GM19452 (cell line): Measurements from ENCODE around the gene DMGDH.
"Not testable (repeated sequence)": the region's sequence is repeated elsewhere in the genome, so short reads cannot be mapped to it uniquely, and the experiment has no call there.

Experiments used
- ATAC-seq: cut with Tn5 transposase; IDR thresholded peaks from one replicate; pipeline ENCODE4 v1.9.1; 2021; ENCODE audit not compliant: unreplicated experiment

Gene DMGDH

DNA sequence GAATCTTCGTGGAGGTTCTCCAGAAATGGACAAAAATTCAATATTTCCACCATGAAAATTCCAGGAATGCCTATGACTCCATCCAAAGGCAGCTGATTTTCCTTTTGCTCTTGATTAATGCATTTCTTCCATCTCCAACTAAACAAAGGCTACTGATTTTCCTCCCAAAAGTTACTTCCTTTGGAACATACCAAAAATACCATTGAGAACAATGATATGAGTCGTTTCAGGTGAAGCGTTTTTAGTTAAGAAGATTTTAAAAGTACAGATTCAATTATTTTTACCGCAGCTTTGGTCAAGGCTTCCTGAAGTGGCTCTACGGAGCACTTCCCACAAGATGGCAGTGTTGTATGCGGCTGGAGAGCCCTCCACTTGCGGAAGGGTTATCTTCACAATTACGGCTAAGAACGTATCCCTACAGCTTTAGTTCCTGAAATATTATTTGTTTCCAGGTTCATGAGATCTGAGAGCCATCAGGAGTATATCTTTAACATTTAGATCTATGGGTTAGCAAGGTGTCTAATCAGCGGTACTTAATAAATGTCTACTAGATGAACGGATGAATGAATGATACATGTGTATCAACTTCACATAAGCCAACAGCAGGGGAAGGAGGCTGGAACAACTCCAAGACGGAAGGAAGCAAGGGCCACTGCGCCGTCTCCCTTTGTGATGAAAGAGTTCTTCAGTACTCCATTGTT lies 48.5 kb downstream of the DMGDH start:
- no peak for ATAC-seq

DNA sequence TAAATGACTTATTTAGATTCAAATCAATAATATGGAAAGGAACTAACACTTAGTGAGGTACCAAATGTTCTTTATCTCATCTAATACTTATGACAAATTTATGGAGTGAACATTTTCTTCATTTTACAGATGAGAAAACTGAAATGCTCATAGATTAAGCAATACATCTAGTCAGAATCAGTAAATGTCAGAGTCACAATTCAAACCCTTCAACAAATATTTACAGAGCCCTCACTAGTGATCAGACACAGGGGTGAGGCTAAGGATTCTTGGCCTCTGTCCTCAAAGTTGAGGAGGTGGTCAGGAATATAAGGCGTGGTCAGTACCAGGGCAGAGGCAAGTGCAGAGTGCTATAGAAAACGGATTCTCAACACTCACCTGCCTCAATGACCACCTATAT lies 54.8 kb downstream of the DMGDH start:
- no peak for ATAC-seq

DNA sequence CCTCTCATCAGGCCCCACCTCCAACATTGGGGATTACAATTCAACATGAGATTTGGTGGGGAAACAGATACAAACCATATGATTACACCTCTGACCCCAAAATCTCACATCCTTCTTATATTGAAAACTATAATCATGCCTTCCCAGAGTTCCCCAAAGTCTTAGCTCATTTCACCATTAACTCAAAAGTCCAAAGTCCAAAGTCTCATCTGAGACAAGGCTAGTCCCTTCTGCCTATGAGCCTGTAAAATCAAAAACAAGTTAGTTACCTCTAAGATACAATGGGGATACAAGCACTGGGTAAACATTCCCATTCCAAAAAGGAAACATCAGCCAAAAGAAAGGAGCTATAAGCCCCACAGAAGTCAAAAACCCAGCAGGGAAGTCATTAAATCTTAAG lies 57.6 kb downstream of the DMGDH start:
- ATAC-seq = no peak

DNA sequence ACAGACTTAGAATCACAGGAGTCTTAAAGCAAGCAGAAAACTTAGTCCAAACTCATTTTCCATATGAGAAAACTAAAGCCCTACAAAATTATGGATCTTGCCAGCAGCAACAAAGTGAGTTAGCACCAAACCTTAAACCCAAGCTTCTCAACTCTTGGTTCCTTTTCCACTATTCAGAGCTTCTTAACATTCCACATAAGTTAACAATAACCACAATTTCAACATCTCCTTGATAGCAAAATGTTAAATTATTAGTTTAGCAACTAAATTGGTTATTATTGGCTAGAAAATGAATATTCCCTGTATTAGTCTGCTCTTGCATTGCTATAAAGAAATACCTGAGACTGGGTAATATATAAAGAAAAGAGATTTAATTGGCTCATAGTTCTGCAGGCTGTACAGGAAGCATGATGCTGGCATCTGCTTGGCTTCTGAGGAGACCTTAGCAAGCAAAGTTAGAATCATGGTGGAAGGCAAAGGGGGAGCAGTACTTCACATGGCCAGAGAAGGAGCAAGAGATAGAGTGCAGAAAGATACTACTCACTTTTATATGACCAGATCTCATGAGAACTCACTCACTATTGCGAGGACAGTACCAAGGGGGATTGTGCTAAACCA lies 58.1 kb downstream of the DMGDH start:
- no peak for ATAC-seq

DNA sequence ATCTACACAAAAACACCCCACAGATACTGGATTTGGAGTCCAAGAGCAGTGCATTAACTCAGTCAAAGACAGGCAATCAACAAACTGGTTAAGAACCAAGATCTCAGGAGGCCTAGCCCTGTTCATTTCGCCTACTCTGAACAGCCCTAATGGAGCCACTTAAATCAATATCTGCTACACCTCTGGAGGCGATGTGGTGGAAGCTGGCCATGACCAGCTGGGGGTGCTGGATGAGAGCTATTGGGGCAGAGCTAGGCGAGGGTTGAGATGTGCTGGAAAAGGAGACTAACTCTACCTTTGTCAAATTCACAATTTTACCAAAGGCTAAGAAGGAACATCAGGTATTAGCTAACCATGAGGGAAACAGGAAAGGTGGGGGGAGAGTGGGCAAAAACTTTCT lies 61.1 kb downstream of the DMGDH start:
- ATAC-seq = no peak

DNA sequence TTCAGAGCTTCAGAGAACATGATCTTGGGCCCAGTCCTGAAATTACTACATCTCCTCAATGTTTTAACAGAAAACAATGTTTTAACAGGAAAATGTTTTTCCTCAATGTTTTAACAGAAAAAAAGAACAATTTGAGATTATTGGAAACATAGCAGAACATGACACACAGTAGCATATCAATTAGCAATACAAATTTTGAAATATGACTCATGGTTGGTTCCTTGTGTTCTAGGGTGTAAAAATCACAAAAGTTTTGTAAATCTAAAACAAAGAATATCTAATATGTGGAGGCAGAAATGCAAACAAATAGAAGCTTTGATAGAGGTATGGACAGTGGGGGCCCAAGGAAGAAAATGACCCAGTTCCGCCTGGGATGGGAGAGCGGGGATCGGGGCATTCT lies 61.6 kb downstream of the DMGDH start:
- no peak for ATAC-seq

DNA sequence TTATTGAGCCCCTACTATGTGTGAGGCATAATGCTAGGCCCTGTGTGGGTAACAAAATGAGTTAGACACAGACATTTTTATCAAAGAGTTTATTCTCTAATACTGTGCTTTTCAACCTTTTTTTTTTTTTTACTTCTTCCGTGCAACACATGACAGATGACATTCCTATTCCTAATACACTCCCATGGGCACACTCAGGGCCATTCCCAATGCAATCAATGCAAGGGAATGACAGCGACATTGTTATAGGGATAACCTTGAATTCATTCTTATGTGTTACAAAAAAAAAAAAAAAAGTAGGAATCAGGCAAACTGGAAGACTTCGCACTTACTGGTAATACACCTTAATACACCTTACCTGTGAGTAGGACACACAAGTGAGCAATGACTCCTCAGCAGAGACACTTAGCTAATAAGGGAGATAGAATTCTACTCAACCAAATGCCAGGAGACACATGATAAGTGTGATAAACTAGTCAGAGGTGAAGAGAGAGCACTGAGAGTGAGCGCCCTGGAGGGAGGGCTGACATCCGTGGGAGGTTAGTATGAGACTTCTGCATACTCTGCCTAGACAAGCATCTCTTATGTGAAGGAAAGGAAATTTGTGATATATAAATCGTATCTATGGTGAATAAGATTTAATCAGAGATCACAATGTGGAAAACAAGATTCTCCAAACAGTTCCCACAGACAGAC lies 63.4 kb downstream of the DMGDH start:
- ATAC-seq = no peak

DNA sequence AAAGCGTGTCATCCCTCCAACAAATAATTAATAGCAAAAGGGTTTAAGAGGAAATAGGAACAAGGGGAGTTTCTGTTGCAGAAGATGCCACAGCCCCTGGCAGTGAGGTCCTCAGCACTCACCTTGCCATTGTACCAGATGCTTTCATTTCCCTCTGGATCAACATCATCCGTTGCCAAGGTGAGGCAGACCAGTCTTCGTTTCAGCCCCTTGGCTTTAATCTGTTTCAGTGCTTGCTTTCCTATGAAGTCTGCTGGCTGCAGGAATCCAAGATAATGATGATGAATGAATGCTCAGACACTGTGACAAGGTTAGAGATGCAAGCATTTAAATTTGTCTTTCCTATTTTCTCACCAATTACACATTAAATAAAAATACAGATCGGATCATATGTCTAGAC lies 64.3 kb downstream of the DMGDH start:
- ATAC-seq = no peak

DNA sequence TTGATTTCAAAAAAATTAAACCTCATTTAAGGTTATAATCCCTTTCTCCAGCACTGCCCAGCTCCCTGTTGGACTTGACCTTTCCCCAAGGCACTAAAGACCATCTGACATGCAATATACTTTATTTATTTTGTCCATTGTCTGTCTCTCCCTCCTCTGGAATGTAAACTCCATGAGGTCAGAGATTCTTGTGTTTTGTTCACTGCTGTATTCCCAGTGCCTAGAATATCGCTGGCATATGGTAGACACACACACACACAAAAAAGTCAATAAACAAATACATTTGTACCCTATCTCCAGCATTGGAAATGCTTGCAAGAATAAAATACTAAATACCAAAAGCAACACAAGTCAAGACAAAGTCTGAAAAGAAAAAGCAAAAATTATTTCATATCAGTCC lies 67.1 kb downstream of the DMGDH start:
- no peak for ATAC-seq

DNA sequence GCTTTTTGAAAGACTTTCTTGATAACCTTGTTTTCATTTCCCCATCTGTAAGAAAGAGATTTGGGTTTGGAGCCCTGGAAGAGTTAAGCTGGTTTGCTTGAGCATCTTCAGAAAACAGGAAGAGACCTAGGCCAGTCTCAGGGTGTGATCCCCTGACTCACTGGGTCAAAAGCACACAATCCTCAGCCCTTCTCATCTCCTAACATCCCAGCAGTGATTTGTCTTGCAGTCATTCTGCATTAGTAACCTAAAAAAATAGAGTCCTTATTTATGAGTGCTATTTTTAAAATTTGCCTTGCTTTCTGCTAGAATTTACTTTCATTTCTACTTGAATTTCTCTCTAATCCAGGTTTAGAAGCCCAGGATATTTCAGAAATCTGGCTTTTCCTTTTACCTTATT lies 68.0 kb downstream of the DMGDH start:
- ATAC-seq = no peak

DNA sequence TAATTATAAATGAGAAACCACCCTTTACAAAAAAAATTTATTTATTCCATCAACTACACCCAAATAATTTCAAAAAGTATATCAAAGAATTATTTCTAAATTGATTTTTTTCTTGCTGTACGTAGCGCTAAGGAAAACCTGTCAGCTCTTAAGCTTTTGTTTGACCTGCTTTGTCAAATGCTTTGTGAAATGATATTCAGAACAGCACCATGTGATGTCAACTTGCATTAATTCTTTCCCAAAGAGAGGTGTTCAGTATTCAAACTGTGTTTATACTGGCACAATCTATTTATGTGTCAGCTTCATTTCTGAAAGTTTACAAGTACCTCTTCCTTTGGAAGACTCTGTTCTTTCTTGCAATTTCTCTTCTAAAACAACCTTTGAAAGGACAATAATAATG lies 72.4 kb downstream of the DMGDH start:
- ATAC-seq = no peak

DNA sequence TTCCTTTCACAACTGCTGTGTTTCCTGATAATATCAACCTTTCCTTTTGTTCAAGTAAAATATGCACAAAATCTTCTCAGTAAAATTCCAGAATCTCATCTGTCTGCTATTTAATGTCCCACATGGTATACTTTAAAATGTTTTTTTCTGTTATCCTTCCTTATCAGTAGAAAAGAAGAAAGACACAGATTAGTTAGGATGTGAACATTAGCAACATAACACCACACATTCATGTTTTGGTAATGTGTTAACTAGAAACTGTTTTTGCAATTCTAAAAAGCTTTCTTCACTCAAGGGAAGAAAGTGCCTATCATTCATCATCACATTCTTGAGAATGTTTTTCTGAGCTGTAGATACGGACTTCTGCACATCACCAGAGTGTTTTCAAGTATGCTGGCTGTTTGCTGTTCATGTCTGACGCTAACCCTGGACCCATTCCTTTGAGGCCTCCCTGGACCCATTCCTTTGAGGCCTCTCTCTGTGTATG lies 73.9 kb downstream of the DMGDH start:
- no peak for ATAC-seq

DNA sequence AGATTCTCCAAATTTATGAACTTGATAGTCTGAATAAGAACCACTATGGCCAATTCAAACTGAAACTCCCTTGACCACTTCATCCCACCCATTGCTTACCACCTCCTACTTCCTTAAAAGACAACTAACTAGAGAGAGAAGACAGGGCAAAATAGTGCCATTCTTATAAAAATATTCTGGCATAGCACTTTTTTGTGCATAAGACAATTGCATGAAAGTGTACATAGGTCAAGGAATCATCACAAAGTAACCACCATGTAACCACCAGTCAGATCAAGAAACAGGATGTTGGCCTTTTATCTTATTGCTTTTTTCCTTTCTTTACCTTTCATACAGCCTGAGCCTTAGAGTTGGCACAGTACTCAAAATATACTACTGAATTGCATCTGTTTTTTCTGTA lies 76.3 kb downstream of the DMGDH start:
- no peak for ATAC-seq

DNA sequence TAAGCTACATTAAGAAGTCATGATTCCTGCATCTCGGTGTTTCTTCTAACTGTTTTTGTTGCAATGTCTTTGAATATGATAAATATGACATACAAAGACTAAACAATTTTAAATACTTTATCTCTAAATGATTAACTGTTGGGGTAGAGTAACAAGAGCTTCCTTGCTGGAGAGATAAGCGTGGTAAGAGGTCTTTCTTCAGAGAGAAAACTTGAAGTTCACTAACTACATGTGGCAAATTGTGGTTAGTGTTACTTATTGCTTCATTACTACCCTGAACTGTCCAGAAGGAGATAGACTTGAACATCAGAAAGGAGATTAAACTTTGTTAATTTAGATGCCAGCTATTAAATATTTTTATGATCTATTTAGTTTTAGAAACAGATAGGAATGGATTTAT lies 77.3 kb downstream of the DMGDH start:
- no peak for ATAC-seq

DNA sequence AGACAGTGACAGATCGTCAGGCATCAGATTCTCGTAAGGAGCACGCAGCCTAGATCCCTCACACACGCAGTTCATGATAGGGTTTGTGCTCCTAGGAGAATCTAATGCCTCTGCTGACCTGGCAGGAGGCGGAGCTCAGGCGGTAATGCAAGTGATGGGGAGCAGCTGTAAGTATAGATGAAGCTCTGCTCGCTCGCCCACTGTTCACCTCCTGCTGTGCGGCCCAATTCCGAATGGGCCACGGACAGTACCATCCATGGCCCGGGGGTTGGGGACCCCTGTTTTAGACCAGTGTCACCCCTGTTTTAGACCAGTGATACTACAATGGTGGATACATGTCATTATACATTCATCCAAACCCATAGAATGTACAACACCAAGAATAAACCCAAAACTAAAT lies 80.4 kb downstream of the DMGDH start:
- ATAC-seq = no peak

DNA sequence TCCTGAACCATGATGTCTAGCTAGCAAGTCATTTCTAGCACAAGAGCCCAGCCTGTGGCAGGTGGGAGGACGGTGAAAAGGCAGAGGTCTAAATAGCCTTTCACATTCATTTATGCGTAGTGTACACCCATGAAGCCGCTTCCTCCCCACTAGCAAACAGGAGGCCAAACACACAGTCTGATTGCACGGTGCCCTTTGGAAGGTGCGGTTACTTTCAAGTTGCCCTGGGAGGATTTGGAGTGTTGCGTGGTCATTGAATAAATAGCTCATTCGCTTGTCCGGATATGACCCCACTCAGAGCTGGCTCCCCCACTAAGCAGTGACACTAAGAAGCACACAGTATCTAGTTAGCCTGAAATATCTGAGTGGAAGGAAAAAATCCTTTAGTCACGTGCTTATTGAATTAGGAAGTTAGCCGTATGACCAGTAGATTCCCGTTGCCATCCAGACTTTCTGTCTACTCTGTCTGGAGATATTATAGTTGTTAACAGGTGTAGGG lies 83.7 kb downstream of the DMGDH start:
- peak; percentile 51 for ATAC-seq

DNA sequence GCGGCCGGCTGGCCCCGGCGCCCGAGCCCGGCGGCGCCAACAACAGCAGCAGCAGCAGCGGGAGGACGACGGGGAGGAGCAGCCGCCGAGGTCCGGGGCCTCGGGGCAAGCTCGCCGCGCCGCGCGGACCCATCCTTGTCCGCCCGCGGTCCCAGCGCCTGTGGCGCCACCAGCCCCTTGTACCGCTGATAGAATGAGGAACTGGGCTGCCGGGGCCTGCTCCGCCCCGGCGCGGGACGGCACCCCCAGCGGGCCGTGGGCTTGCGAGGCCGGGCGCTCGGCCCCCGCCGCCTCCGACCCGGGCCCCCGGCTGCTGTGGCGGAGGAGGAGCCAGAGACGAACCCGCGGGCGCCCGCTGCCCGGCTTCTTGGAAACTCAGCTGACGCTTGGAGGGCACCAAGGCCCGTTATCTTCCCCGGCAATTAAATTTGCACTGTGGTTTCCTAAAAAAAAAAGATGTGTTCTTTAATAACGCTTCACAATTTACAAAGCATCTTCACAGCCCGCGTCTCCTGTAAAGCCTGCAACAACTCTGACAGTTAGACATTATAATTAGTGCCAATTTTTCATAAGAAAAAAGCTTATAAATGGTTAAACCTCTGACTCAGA lies 84.3 kb downstream of the DMGDH start, which contains the start of gene ARSB:
ARSB (minus strand) TSS at position 195 of the 609 bp plus-strand sequence; CDS start at position 133, 62 bp downstream.
- ATAC-seq = peak; percentile 44

DNA sequence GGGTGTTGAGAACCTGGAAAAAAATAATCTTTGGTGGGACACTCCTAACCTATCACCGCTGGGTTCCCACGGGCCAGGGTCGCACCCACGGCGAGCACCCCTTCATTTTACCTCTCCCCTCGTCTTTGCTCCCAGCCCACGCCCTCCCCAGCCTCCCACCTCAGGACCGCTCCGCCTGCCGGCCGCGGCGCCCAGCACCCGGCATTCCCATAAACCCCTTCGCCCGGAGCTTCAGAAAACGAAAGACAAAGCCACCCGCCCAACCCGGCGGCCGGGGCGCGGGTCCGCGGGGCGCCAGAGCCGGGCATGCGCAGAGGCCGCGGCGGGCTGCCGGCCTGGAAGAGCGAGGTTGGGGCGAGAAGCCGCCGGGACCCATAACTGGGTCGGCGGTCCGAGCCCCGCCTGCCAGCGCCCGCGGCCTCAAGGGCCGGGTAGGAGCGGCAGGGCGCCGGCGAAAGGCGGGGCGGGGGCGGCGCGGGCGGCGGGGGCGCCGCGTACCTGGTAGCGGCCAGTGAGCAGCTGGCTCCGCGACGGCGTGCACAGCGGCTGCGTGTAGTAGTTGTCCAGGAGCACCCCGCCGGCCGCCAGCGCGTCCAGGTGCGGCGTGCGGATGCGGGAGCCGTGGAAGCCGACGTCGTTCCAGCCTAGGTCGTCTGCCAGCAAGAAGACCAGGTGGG lies 84.9 kb downstream of the DMGDH start:
- ATAC-seq = peak; percentile 52

DNA sequence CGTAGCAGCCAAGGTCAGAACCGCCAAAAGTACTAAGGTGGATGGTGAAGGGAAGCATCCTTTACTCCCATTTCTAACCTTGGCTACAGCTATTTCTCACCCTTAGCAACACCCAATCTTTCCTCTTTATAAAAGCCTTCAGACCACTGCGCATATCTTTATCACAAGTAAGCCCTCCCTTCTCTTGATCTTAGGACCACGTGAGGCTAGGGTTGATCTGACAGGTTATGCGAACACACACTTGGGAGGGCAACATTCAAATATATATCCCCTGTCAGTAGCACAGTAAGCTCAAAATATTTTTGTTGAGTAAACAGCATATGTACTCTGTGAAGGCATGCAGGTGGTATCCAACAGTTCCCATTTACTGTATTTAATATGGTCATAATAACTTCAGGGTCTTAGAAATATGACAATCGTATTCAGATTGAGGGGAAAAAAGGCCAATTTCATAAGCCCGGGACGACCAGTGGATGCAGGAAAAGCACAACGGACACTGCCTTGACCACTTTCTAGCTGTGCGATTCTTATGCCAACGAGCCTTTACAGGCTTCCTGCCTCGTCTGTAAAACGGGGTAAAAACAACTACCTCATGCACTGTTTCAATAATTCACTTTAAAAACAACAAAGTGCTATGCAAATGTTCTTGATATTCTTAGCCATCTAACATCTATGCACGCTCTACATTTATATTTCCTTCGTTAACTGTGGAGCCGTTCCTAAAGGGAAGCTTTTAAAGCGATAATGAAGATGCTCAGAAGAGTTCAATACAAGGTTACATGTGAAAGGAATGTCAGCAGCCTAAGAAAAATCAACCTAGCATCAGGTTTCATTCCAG lies 85.7 kb downstream of the DMGDH start:
- ATAC-seq = no peak

DNA sequence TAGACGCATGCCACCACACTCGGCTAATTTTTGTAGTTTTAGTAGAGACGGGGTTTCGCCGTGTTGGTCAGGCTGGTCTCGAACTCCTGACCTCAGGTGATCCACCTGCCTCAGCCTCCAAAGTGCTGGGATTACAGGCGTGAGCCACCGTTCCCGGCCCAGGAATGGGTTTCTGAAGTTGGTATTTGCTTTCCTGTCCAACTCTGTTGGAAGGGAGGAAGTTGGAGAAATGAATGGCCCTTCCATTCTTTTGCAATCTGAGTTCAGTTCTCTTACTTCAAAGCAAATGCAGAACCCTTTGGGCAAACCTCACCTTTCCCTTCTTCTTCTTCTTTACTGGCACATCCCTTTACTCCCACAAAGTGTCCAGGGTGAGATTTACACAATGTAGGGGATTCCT lies 86.3 kb downstream of the DMGDH start:
- ATAC-seq = not testable (repeated sequence)
